Measurements from ENCODE around the gene RUNX2. TPM values are rescaled to one million over a fixed set of nuclear protein-coding genes. Genes with fewer than 3 reads are reported as not detected.
"Not testable (repeated sequence)": the region's sequence is repeated elsewhere in the genome, so short reads cannot be mapped to it uniquely, and the experiment has no call there.

Gene RUNX2
- total and polyA plus RNA-seq, 9 of the 15 experiments (the other 6 are each of a cell fraction or from before 2014, with no cell fraction given) = 0.29 to 1.00 (median 0.43) TPM

GRCh38 chr6:45560321-45560820 lies 232.2 kb downstream of the RUNX2 start:
- peaks cover 6 to 38% of the 10 kb centered on the region in 2 experiments; a peak in 4 of 5 replicates for H3K27me3 ChIP-seq (ENCODE audit: control insufficient read depth in 2 of 2, insufficient read depth in 2 of 2, low read length in 2 of 2)
- H2AFZ ChIP-seq (ENCODE audit: low read depth, low read length); H3K36me3 ChIP-seq (ENCODE audit: control insufficient read depth, insufficient read depth, low read length); ATAC-seq; H3K9me1 ChIP-seq (ENCODE audit: control insufficient read depth, insufficient read depth, low read length); DNase-seq (ENCODE audit: extremely low read depth in 1 of 4, low spot score in 3 of 4); POLR2A ChIA-PET; FAIRE-seq; H4K20me1 ChIP-seq (replicated peaks; ENCODE audit: control insufficient read depth, insufficient read depth, low read length); H3K4me1 ChIP-seq (replicated peaks in 1 of 2; ENCODE audit: control insufficient read depth in 2 of 2, insufficient read depth in 2 of 2, low read length in 2 of 2); H3K4me2 ChIP-seq (ENCODE audit: insufficient read depth, low read length); H3K4me3 ChIP-seq; H3K9ac ChIP-seq (ENCODE audit: insufficient read depth in 1 of 2, low read depth in 2 of 2, low read length in 2 of 2); H3K27ac ChIP-seq (ENCODE audit: extremely low read depth, low read depth, low read length); H3K79me2 ChIP-seq (ENCODE audit: control insufficient read depth, insufficient read depth, low read length); in situ Hi-C loops (cut with MboI); intact Hi-C loops (cut with micrococcal nuclease); H3K9me3 ChIP-seq (replicated peaks; ENCODE audit: control insufficient read depth, insufficient read depth, low read depth, low read length); BruUV-seq (replicated peaks); CTCF ChIA-PET (ENCODE audit: low intra/inter-chr PET ratio): not testable (repeated sequence)
- WGBS (ENCODE audit: insufficient coverage, low coverage, missing lambda C conversion rate) = 0% methylated on average over 3 of the region's 3 CpGs

DNA sequence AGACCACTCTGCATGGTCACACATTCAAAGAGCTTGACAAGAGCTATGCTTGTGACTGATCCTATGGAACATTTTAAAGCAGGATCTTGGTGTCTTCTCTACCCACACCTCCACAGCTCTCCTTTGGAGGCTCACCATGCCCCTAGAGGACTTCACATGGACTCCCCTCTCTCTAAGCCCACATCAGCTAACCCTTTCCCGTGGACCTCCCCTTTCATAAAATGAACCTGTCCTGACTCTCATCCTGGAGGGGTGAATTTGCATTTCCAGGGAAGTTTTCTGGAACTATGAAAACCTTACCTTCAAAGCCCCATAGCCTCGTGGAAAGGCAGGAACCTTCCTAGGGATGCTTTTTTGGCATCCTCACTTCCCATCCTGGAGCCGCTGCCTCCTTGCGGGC lies 234.0 kb downstream of the RUNX2 start:
- no peak overlapping the region for H3K9ac ChIP-seq (ENCODE audit: insufficient read depth in 1 of 2, low read depth in 2 of 2, low read length in 2 of 2)
- no peak for TF ChIP-seq KLF10 (CRISPR knock-in tag; IDR thresholded peaks at IDR 0.05)
- TF ChIP-seq, protein P1, sequence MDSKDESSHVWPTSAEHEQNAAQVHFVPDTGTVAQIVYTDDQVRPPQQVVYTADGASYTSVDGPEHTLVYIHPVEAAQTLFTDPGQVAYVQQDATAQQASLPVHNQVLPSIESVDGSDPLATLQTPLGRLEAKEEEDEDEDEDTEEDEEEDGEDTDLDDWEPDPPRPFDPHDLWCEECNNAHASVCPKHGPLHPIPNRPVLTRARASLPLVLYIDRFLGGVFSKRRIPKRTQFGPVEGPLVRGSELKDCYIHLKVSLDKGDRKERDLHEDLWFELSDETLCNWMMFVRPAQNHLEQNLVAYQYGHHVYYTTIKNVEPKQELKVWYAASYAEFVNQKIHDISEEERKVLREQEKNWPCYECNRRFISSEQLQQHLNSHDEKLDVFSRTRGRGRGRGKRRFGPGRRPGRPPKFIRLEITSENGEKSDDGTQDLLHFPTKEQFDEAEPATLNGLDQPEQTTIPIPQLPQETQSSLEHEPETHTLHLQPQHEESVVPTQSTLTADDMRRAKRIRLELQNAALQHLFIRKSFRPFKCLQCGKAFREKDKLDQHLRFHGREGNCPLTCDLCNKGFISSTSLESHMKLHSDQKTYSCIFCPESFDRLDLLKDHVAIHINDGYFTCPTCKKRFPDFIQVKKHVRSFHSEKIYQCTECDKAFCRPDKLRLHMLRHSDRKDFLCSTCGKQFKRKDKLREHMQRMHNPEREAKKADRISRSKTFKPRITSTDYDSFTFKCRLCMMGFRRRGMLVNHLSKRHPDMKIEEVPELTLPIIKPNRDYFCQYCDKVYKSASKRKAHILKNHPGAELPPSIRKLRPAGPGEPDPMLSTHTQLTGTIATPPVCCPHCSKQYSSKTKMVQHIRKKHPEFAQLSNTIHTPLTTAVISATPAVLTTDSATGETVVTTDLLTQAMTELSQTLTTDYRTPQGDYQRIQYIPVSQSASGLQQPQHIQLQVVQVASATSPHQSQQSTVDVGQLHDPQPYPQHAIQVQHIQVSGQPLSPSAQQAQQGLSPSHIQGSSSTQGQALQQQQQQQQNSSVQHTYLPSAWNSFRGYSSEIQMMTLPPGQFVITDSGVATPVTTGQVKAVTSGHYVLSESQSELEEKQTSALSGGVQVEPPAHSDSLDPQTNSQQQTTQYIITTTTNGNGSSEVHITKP (IDR thresholded peaks at IDR 0.05; ENCODE audit: partially characterized antibody) = peak; percentile 69
- no peak for TF ChIP-seq SMC3 (conservative IDR thresholded peaks at IDR 0.05; ENCODE audit: insufficient read depth, low read depth, low read length)
- TF ChIP-seq, protein P2, sequence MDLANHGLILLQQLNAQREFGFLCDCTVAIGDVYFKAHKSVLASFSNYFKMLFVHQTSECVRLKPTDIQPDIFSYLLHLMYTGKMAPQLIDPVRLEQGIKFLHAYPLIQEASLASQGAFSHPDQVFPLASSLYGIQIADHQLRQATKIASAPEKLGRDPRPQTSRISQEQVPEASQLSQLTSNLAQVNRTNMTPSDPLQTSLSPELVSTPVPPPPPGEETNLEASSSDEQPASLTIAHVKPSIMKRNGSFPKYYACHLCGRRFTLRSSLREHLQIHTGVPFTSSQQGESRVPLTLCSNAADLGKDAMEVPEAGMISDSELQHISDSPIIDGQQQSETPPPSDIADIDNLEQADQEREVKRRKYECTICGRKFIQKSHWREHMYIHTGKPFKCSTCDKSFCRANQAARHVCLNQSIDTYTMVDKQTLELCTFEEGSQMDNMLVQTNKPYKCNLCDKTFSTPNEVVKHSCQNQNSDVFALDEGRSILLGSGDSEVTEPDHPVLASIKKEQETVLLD (IDR thresholded peaks at IDR 0.05) = no peak
- no peak for TF ChIP-seq GTF2A2 (tag; IDR thresholded peaks at IDR 0.05)
- TF ChIP-seq ZNF830 (CRISPR knock-in tag; IDR thresholded peaks at IDR 0.05) = no peak
- TF ChIP-seq ZNF764 (CRISPR knock-in tag; IDR thresholded peaks at IDR 0.05; ENCODE audit: low read depth) = no peak
- FAIRE-seq (no peak), DNase-seq (ENCODE audit: extremely low read depth in 1 of 4, low spot score in 3 of 4) (no peak), ATAC-seq (no peak)
- H3K79me2 ChIP-seq (ENCODE audit: control insufficient read depth, insufficient read depth, low read length) = no peaks in the 10 kb centered on the region
- H3K36me3 ChIP-seq (ENCODE audit: control insufficient read depth, insufficient read depth, low read length) = no peaks in the 10 kb centered on the region
- no peaks in the 10 kb centered on the region for H4K20me1 ChIP-seq (replicated peaks; ENCODE audit: control insufficient read depth, insufficient read depth, low read length)
- CTCF ChIA-PET (ENCODE audit: low intra/inter-chr PET ratio) = no interaction called here
- no peak overlapping the region for H2AFZ ChIP-seq (ENCODE audit: low read depth, low read length)
- intact Hi-C loops (cut with micrococcal nuclease) (no loop called here), in situ Hi-C loops (cut with MboI) (no loop called here)
- H3K9me1 ChIP-seq (ENCODE audit: control insufficient read depth, insufficient read depth, low read length) = no peaks in the 10 kb centered on the region
- POLR2A ChIA-PET = interaction anchor here (0.6 to 1.4 kb wide), 3 partner anchors 11 to 16 kb away, joined by 3 to 5 read pairs (median 3); no protein-coding TSS in a partner anchor
- H3K27ac ChIP-seq (ENCODE audit: extremely low read depth, low read depth, low read length) = no peak overlapping the region
- no peak overlapping the region for H3K4me3 ChIP-seq
- peaks cover 6 to 36% of the 10 kb centered on the region in 2 experiments; a peak in 3 of 5 replicates for H3K27me3 ChIP-seq (ENCODE audit: control insufficient read depth in 2 of 2, insufficient read depth in 2 of 2, low read length in 2 of 2)
- H3K9me3 ChIP-seq (replicated peaks; ENCODE audit: control insufficient read depth, insufficient read depth, low read depth, low read length) = no peaks in the 10 kb centered on the region
- WGBS (ENCODE audit: insufficient coverage, low coverage, missing lambda C conversion rate) = 4% methylated on average over 4 of the region's 4 CpGs
- H3K4me2 ChIP-seq (ENCODE audit: insufficient read depth, low read length) = no peak overlapping the region
- BruUV-seq (replicated peaks) = no TSS peak
- H3K4me1 ChIP-seq (replicated peaks in 1 of 2; ENCODE audit: control insufficient read depth in 2 of 2, insufficient read depth in 2 of 2, low read length in 2 of 2) = no peaks in the 10 kb centered on the region

Measured in K562 (cell line).